ENCODE results near the gene EFNB2.

Gene EFNB2

DNA sequence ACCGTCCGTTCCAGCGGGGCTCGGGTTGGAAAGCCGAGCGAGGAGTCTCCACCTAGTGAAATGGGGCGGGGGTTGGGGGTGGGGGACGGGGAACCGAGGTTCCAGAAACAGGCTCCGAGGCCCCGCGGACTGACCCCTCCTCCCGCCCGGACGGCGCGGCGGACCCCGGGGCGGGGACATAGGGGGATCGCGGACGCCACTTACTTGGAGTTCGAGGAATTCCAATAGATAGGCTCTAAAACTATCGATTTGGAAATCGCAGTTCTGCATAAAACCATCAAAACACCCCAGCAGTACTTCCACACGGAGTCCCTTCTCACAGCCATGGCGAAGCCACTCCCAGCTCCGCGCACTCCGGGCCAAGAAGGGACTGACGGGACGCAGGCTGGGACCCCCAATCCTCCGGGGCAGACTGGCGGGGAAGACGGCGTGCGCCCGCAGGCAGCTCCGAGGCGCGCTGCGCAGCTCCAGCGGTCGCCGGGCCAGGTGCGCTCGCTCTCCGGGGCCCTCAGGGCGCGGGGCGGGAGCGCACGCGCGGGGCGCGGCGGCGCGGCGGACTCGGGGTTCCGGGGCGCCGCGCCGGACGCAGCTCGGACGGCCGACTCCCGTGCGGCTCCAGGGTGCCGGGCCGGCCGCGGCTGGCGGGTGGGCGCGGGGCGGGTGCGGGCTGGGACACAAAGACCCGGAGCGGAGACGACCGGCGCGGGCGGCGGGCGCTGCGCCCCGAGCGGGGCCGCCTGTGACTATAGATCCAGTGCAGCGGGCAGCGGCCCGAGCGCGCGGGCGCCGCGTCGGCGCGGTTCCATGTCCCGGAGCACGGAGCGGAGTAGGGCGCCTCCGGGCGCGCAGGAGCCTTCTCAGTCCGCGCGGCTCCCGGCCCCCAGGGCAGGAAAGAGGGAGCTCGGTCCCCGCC lies 567 bp downstream of the EFNB2 start:
- TF ChIP-seq, protein P1, sequence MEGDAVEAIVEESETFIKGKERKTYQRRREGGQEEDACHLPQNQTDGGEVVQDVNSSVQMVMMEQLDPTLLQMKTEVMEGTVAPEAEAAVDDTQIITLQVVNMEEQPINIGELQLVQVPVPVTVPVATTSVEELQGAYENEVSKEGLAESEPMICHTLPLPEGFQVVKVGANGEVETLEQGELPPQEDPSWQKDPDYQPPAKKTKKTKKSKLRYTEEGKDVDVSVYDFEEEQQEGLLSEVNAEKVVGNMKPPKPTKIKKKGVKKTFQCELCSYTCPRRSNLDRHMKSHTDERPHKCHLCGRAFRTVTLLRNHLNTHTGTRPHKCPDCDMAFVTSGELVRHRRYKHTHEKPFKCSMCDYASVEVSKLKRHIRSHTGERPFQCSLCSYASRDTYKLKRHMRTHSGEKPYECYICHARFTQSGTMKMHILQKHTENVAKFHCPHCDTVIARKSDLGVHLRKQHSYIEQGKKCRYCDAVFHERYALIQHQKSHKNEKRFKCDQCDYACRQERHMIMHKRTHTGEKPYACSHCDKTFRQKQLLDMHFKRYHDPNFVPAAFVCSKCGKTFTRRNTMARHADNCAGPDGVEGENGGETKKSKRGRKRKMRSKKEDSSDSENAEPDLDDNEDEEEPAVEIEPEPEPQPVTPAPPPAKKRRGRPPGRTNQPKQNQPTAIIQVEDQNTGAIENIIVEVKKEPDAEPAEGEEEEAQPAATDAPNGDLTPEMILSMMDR (IDR thresholded peaks at IDR 0.05; ENCODE audit: control insufficient read depth, extremely low read depth, insufficient read depth): no peak
- H3K4me3 ChIP-seq (ENCODE audit: low read depth, low read length): peak overlapping the region; percentile 72
- DNase-seq (ENCODE audit: low read depth): no peak

DNA sequence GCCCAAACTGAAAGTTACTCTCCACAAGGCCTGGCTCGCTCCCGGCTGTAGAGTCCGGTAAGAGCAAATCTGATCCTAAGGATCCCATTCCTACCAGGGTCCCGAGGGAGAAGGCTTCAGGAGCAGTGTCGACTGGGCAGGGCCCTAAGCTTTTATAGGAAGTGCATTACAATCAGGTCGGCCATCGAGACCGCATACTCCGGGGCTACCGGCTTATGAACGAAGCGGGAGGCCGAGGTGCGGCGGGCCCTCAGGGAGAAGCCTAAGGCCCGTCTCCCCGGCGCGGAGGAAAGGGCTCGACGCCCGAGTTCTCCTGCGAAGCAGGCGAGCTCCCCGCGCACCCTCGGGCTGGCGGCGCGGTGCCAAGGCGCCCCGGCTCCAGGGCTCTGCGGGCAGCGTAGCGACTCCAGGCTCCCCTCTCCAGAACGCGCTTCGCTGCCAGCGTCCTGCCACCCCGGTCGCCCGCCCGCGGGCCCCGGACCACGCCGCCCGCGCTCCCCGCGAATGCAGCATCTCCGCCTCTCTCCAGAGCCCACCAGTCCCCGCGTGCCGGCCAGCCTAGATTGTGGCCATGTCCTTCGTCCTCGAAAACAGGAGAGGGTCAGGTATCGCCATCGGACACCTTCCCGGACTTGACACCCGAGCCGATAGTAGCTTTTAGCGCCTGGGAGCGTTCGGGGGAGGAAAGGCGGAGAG lies 1.4 kb downstream of the EFNB2 start:
- DNase-seq (ENCODE audit: low read depth): no peak
- peak overlapping the region; percentile 72 for H3K4me3 ChIP-seq (ENCODE audit: low read depth, low read length)
- TF ChIP-seq, protein P1 (IDR thresholded peaks at IDR 0.05; ENCODE audit: control insufficient read depth, extremely low read depth, insufficient read depth): no peak

DNA sequence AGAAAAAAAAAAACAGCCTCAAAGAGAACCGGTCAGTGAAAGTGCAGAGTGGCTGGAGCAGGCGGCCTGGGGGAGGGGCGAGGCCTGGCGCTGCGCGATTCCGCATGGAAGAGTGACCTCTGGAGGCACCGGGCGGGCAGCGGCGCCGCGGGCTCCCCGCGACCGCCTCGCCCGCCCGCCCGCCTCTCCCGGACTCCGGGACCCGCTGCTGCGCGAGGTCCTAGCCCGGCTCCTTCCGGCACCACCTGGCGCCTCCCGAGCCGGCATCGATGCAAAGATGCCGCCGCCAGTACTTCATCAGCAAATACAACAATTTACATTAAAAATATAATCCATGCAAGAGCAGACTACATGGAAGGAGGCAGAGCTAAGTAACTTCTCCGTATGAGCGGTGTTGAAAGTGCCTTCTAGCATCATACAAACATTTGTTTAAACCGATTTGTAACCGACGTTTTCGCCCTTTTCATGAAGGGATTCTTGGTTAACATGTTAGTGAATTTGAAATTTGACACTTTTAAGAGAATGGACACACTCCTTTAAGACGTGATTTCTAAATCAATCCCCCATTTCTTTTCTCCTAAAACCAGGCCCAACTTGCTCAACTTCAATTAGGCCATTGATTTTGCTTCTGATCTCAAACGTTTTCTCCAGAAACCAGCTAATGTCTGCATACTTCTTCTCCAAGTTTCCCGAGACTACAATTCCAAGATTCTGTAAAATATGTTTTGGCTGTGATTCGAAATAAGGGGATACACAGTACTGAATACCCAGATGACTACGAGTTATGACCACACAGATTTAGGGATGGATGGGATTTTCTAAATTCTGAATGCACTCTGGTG lies 2.1 kb downstream of the EFNB2 start:
- peak overlapping the region; percentile 72 for H3K4me3 ChIP-seq (ENCODE audit: low read depth, low read length)
- DNase-seq (ENCODE audit: low read depth): no peak
- TF ChIP-seq, protein P1 (IDR thresholded peaks at IDR 0.05; ENCODE audit: control insufficient read depth, extremely low read depth, insufficient read depth): peak; percentile 59

DNA sequence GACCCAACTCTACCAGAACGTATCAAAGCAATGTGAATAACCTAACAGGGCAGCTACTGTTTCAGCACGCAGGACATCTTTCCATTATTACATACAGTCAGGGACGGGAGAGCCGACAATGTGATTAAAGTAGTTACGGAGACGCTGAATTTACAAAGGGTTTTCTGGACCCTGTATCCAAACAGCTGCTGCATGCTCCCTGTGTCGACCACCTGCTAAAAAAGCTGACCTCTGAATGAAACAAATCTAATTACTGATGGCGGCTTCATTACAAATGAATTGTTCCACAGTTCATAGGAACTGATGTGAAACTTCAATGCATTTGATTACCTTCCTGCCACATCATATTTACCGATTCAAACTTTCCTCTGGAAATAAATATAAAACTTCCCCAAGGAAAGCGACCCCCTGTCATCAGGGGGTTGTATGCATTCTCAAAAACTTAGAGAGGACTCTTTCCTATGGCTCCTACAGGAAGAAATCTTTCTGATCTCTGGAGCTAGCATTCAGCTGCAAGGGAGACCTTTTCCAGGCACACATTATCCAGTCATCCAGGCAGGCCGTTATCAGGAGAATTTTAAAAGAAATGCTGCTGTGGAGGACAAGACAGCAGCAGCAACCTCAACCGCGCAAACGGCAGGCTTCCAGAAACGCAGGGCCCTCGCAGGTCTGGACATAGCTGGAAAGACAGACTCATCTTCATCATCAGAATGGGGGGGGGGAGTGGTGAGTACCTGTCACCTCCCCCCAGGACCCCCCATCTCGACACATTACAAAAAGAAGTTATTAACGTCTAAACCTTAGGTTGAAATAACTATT lies 3.1 kb downstream of the EFNB2 start:
- DNase-seq (ENCODE audit: low read depth): no peak
- peak overlapping the region; percentile 72 for H3K4me3 ChIP-seq (ENCODE audit: low read depth, low read length)
- TF ChIP-seq, protein P1 (IDR thresholded peaks at IDR 0.05; ENCODE audit: control insufficient read depth, extremely low read depth, insufficient read depth): no peak

DNA sequence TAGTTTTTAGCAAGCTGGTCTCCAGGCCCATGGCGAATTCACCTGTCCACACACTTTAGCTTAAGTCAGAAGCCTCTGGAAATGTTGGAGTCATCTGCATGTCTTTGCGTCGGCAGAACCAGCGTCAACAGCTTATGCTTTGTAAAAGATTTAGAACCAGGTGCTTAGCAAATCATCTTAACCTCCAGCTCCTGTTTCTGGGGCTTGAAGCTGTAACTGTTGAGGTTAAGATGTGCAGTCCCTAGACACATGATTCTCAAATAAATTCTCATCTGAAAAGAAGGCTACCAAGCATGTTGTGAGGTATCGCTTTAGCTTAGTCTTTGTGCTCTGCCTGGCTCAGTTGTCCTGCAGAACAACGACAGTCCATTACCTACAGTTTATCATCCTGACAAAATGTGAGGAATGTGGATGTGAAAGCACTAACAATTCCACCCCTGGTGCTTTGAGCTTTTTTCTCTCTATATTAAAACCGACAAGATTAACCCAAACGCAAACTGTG lies 4.4 kb downstream of the EFNB2 start:
- TF ChIP-seq, protein P1 (IDR thresholded peaks at IDR 0.05; ENCODE audit: control insufficient read depth, extremely low read depth, insufficient read depth): no peak
- no peak for DNase-seq (ENCODE audit: low read depth)
- peak overlapping the region; percentile 72 for H3K4me3 ChIP-seq (ENCODE audit: low read depth, low read length)
